ENCODE results near the gene BPIFB6.

The BPIFB6 gene

GRCh38 chr20:33083544-33084340 is 52.3 kb downstream of the BPIFB6 start:
- Histone ChIP-seq H3K27ac (no peak overlapping the region), H3K4me3 (no peak overlapping the region)
- DNase-seq (ENCODE audit: low spot score): no peak
- no peak for TF ChIP-seq CTCF (IDR thresholded peaks at IDR 0.05)

- no peak overlapping the region for H3K27ac ChIP-seq
- H3K4me3 ChIP-seq: no peak overlapping the region
- DNase-seq (ENCODE audit: low spot score): no peak
- TF ChIP-seq CTCF (IDR thresholded peaks at IDR 0.05): no peak
Measured at GRCh38 chr20:33084722-33085121, 53.3 kb downstream of the BPIFB6 start.

- no peak for DNase-seq (ENCODE audit: low spot score)
- Histone ChIP-seq H3K27ac (no peak overlapping the region), H3K4me3 (no peak overlapping the region)
- TF ChIP-seq CTCF (IDR thresholded peaks at IDR 0.05): no peak
Measured at GRCh38 chr20:33086052-33086722, 54.7 kb downstream of the BPIFB6 start.

GRCh38 chr20:33091147-33091546 is 59.7 kb downstream of the BPIFB6 start:
- no peak for DNase-seq (ENCODE audit: low spot score)
- no peak overlapping the region for H3K4me3 ChIP-seq
- no peak for TF ChIP-seq CTCF (IDR thresholded peaks at IDR 0.05)
- H3K27ac ChIP-seq: no peak overlapping the region

GRCh38 chr20:33091693-33092092 is 60.2 kb downstream of the BPIFB6 start:
- no peak overlapping the region for H3K27ac ChIP-seq
- TF ChIP-seq CTCF (IDR thresholded peaks at IDR 0.05): no peak
- DNase-seq (ENCODE audit: low spot score): no peak
- H3K4me3 ChIP-seq: no peak overlapping the region

- Histone ChIP-seq H3K4me3 (no peak overlapping the region), H3K27ac (no peak overlapping the region)
- no peak for DNase-seq (ENCODE audit: low spot score)
- no peak for TF ChIP-seq CTCF (IDR thresholded peaks at IDR 0.05)
Measured at GRCh38 chr20:33092361-33092760, 60.9 kb downstream of the BPIFB6 start.

- no peak overlapping the region for H3K27ac ChIP-seq
- no peak for DNase-seq (ENCODE audit: low spot score)
- TF ChIP-seq CTCF (IDR thresholded peaks at IDR 0.05): no peak
- H3K4me3 ChIP-seq: no peak overlapping the region
Measured at GRCh38 chr20:33093074-33093473, 61.6 kb downstream of the BPIFB6 start.

Data from coronary artery (tissue), 2 donors.